H1 (cell line): ENCODE measurements around the gene DDX3X. TPM values are rescaled to one million over a fixed set of nuclear protein-coding genes. Genes with fewer than 3 reads are reported as not detected.

Experiments
- CTCF ChIA-PET: fragments of 300-600 bp; sonication (Branson Sonifier 250); formaldehyde crosslinking; loops from one replicate; lab custom pipeline; 2021; ENCODE audit not compliant: partially characterized antibody; lab: Charles Lee
- POLR2A ChIA-PET: fragments of 300-600 bp; sonication (Branson Sonifier 250); formaldehyde crosslinking; loops from one replicate; lab custom pipeline; 2021; ENCODE audit warnings: inconsistent platforms; ENCODE audit not compliant: partially characterized antibody; lab: Charles Lee
- DNase-seq, 2 experiments: peaks; one replicate each; pipeline versions ENCODE4 v3.0.0 to v3.0.0-alpha.2; 2010 to 2022; ENCODE audit warnings: low spot score in 2 of 2, low read depth in 1 of 2, mixed read lengths in 1 of 2
- FAIRE-seq: peaks from 2 replicates; lab custom pipeline; 2011; peaks lifted over from hg19 to GRCh38; lab: Jason Lieb, UNC
- H2AFZ ChIP-seq: 2 replicates; pipeline ENCODE4 v1.8.1; 2012; ENCODE audit warnings: low read length, inconsistent platforms
- H2AK5ac ChIP-seq: 2 replicates; pipeline ENCODE4 v1.6.1; 2013; ENCODE audit warnings: low read depth, low read length
- H2BK120ac ChIP-seq: replicated peaks from 2 replicates; pipeline ENCODE3; 2013; ENCODE audit warnings: low read depth, low read length, inconsistent platforms
- H2BK12ac ChIP-seq: 2 replicates; pipeline ENCODE4 v1.6.1; 2013; ENCODE audit warnings: low read depth, low read length
- H2BK15ac ChIP-seq: 2 replicates; pipeline ENCODE4 v1.6.1; 2013; ENCODE audit warnings: low read length
- H2BK20ac ChIP-seq: 2 replicates; pipeline ENCODE4 v1.6.1; 2013; ENCODE audit warnings: low read length
- H2BK5ac ChIP-seq: 2 replicates; pipeline ENCODE4 v1.6.1; 2013; ENCODE audit warnings: low read depth, low read length
- H3K14ac ChIP-seq: 2 replicates; pipeline ENCODE4 v1.6.1; 2013; ENCODE audit warnings: inconsistent platforms; ENCODE audit not compliant: insufficient read length
- H3K18ac ChIP-seq: 2 replicates; pipeline ENCODE4 v1.6.1; 2013; ENCODE audit warnings: low read length; ENCODE audit errors: extremely low read depth
- H3K23ac ChIP-seq: 2 replicates; pipeline ENCODE4 v1.6.1; 2013; ENCODE audit warnings: inconsistent platforms; ENCODE audit not compliant: insufficient read length
- H3K23me2 ChIP-seq: 2 replicates; pipeline ENCODE4 v1.6.1; 2013; ENCODE audit warnings: low read depth, low read length
- H3K27ac ChIP-seq: 2 replicates; pipeline ENCODE4 v1.6.1; 2011; ENCODE audit warnings: low read depth, low read length, inconsistent platforms
- H3K27me3 ChIP-seq, 4 experiments: replicated peaks in 1 of 4; 1 replicate in 1 of 4; 2 replicates in 3 of 4; pipeline versions ENCODE4 v1.6.1 to v1.8.1; 2011 to 2013; ENCODE audit warnings: low read length in 3 of 4, mild to moderate bottlenecking in 3 of 4, inconsistent platforms in 2 of 4, mixed read lengths in 2 of 4, moderate library complexity in 1 of 4; ENCODE audit not compliant: control insufficient read depth in 3 of 4, insufficient read depth in 3 of 4; ENCODE audit errors: extremely low read depth in 1 of 4
- H3K36me3 ChIP-seq, 4 experiments: 2 replicates each; pipeline versions ENCODE4 v1.6.1 to v1.8.1; 2011 to 2013; ENCODE audit warnings: mild to moderate bottlenecking in 4 of 4, low read length in 3 of 4, moderate library complexity in 2 of 4, control low read depth in 1 of 4, inconsistent platforms in 1 of 4; ENCODE audit not compliant: insufficient read depth in 4 of 4, control insufficient read depth in 2 of 4
- H3K4ac ChIP-seq: replicated peaks from 2 replicates; pipeline ENCODE3; 2013; ENCODE audit warnings: low read length, low read depth, mixed read lengths, inconsistent platforms; ENCODE audit not compliant: insufficient read length
- H3K4me1 ChIP-seq, 4 experiments: replicated peaks in 1 of 4; 1 replicate in 1 of 4; 2 replicates in 3 of 4; pipeline versions ENCODE4 v1.6.1 to v1.8.1; 2011 to 2013; ENCODE audit warnings: low read length in 3 of 4, inconsistent platforms in 2 of 4, mixed read lengths in 1 of 4; ENCODE audit not compliant: insufficient read depth in 4 of 4, control insufficient read depth in 3 of 4
- H3K4me2 ChIP-seq, 2 experiments: 2 replicates each; pipeline versions ENCODE4 v1.6.1 to v1.8.1; 2011 to 2013; ENCODE audit warnings: low read depth in 2 of 2, low read length in 2 of 2, control low read depth in 1 of 2, inconsistent platforms in 1 of 2, mild to moderate bottlenecking in 1 of 2; ENCODE audit not compliant: insufficient read depth in 1 of 2
- H3K4me3 ChIP-seq, 4 experiments: fragments of 200-600, 300-600 bp in 1 of 4; sonication (generic), shearing (Covaris generic), sonication (Bioruptor Twin) in 1 of 4; 2 replicates each; pipeline versions ENCODE4 v1.5.1 to v1.8.1; 2011 to 2016; ENCODE audit warnings: low read length in 4 of 4, low read depth in 3 of 4, control low read depth in 2 of 4, inconsistent platforms in 2 of 4, mild to moderate bottlenecking in 2 of 4, mixed read lengths in 1 of 4, moderate library complexity in 1 of 4; ENCODE audit not compliant: insufficient read depth in 2 of 4; ENCODE audit errors: extremely low read depth in 1 of 4
- H3K56ac ChIP-seq: replicated peaks from 2 replicates; pipeline ENCODE3; 2013; ENCODE audit warnings: low read depth, mild to moderate bottlenecking, mixed read lengths, low read length, inconsistent platforms; ENCODE audit not compliant: insufficient read length
- H3K79me1 ChIP-seq: 2 replicates; pipeline ENCODE4 v1.6.1; 2013; ENCODE audit warnings: low read depth, low read length, control low read depth
- H3K79me2 ChIP-seq, 2 experiments: 2 replicates each; pipeline versions ENCODE4 v1.6.1 to v1.8.1; 2012 to 2013; ENCODE audit warnings: low read length in 2 of 2, mild to moderate bottlenecking in 2 of 2, inconsistent platforms in 1 of 2; ENCODE audit not compliant: insufficient read depth in 2 of 2, control insufficient read depth in 1 of 2
- H3K9ac ChIP-seq, 4 experiments: replicated peaks in 1 of 4; 1 replicate in 1 of 4; 2 replicates in 3 of 4; pipeline versions ENCODE4 v1.6.1 to v1.8.1; 2011 to 2013; ENCODE audit warnings: low read depth in 3 of 4, low read length in 3 of 4, control low read depth in 2 of 4, mild to moderate bottlenecking in 2 of 4, moderate library complexity in 2 of 4, inconsistent platforms in 1 of 4; ENCODE audit errors: extremely low read depth in 1 of 4
- H3K9me3 ChIP-seq, 2 experiments: 2 replicates each; pipeline versions ENCODE4 v1.6.1 to v1.8.1; 2012 to 2013; ENCODE audit warnings: mild to moderate bottlenecking in 2 of 2, moderate library complexity in 2 of 2, control low read depth in 1 of 2, inconsistent platforms in 1 of 2, low read depth in 1 of 2, low read length in 1 of 2, mixed read lengths in 1 of 2; ENCODE audit not compliant: insufficient read depth in 2 of 2
- H4K20me1 ChIP-seq, 2 experiments: replicated peaks in 1 of 2; 2 replicates each; pipeline versions ENCODE3 to v1.8.1; 2011 to 2013; ENCODE audit warnings: inconsistent platforms in 2 of 2, low read length in 2 of 2, mild to moderate bottlenecking in 1 of 2; ENCODE audit not compliant: insufficient read depth in 2 of 2, control insufficient read depth in 1 of 2
- H4K5ac ChIP-seq: 2 replicates; pipeline ENCODE4 v1.6.1; 2013; ENCODE audit warnings: low read length, low read depth, mixed read lengths, inconsistent platforms; ENCODE audit not compliant: insufficient read length
- H4K8ac ChIP-seq: 2 replicates; pipeline ENCODE4 v1.8.0; 2013; ENCODE audit warnings: mild to moderate bottlenecking, moderate library complexity, low read length, inconsistent platforms; ENCODE audit not compliant: insufficient read depth; ENCODE audit errors: extremely low read depth
- H4K91ac ChIP-seq: replicated peaks from 2 replicates; pipeline ENCODE3; 2013; ENCODE audit warnings: low read length, mixed read lengths, inconsistent platforms; ENCODE audit not compliant: insufficient read length
- EP300 ChIP-seq, 2 experiments: IDR thresholded peaks; 1 replicate in 1 of 2; 2 replicates in 1 of 2; pipeline ENCODE4 v1.6.1; 2011 to 2012; ENCODE audit warnings: low read depth in 2 of 2, low read length in 2 of 2, mild to moderate bottlenecking in 2 of 2, borderline replicate concordance in 1 of 2, inconsistent platforms in 1 of 2, moderate library complexity in 1 of 2
- NANOG ChIP-seq: IDR thresholded peaks from 2 replicates; pipeline ENCODE4 v1.6.1; 2011; ENCODE audit warnings: low read length, low read depth, mild to moderate bottlenecking, inconsistent platforms; ENCODE audit not compliant: insufficient read depth, poor library complexity, severe bottlenecking
- NRF1 ChIP-seq: IDR thresholded peaks from 2 replicates; pipeline ENCODE4 v1.6.1; 2011; ENCODE audit warnings: mild to moderate bottlenecking, low read depth, low read length, improper control_type of control experiment
- TCF12 ChIP-seq: IDR thresholded peaks from 2 replicates; pipeline ENCODE4 v1.6.1; 2011; ENCODE audit warnings: low read depth, mild to moderate bottlenecking, low read length
- WGBS, 2 experiments: shearing (Covaris generic) in 1 of 2; methylation state at CpG; one replicate each; pipeline versions ENCODE4 v1.1.6 to v1.1.7; 2013 to 2015; ENCODE audit warnings: low lambda C conversion rate in 2 of 2, mixed read lengths in 2 of 2, inconsistent platforms in 1 of 2, low coverage in 1 of 2, missing lambda C conversion rate in 1 of 2; ENCODE audit not compliant: insufficient replicate concordance in 2 of 2, insufficient coverage in 1 of 2, insufficient read length in 1 of 2; ENCODE audit errors: extremely low coverage in 1 of 2, missing lambda C conversion rate in 1 of 2; 5-methylcytosine and 5-hydroxymethylcytosine counted together
- polyA plus RNA-seq, 7 experiments: library from polyadenylated mRNA; depleted of rRNA in 3 of 7; stranded (reverse) in 5 of 7; unstranded in 2 of 7; fragments of >200 nt in 5 of 7; fragments of 200-250 nt in 2 of 7; gene quantifications; 1 replicate in 5 of 7; 2 replicates in 1 of 7; 4 replicates in 1 of 7; pipeline versions ENCODE4 v1.2.1 to v1.2.3, GENCODE V29; 2011 to 2013; ENCODE audit warnings: missing spikeins in 2 of 7, mixed read lengths in 2 of 7
- total RNA-seq: library from RNA; stranded (reverse); fragmentation: NEBNext Ultra II Directional; extraction: Animal tissue kit (Norgen Biotek cat#: 25700); gene quantifications from 2 replicates; pipeline ENCODE4 v1.2.1, GENCODE V29; 2021
- TF ChIP-seq, protein P1 (sequence below): IDR thresholded peaks from 2 replicates; pipeline ENCODE4 v1.6.1; 2011; ENCODE audit warnings: low read depth, mild to moderate bottlenecking, low read length; ENCODE audit not compliant: insufficient read depth

DDX3X gene
- total and polyA plus RNA-seq, 2 of the 8 experiments (the other 6 are each of a cell fraction or from before 2014, with no cell fraction given) = 39.4 to 291 TPM

DNA sequence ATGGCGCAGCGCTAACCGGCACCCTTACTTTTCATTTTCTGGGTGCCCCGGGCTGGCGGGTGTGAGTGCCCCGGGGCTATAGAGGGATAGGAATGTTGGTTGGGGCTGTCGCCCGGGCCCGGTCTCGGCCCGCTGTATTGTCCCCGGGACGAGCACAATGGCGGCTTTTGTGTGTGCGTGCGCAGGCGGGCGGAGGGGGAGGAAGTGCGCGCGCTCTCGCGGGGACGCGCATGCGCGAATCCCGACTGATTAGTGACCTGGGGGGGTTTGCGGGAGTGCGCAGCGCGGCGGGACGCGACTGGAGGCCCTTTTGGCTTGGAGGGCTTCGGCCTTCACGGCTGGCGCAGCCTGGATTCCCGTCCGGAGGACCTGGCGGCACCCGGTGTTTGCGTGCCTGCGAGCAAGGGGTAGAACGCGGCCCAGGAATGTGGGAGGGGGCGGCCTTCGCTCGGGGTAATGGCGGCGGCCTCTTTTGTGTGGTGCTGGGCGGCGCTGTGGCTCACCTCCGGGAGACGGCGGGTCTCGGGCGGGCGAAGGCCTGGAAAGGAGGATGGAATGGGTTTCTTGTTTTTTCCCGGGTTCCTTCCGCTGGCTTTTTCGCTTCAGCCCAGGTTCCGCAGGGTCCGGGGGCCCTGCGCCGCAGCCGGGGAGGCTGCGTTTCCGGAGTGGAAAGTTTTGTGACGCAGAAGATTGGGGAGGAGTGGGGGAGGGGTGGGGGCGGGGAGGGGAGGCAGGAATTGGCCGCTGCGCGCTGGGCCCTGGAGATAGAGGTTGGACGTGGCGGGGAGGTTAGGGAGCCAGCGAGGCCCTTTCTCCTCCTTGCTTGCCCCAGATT is 618 bp downstream of the DDX3X start:
- Histone ChIP-seq H3K4me1 (peaks cover 0 to 11% (median 5%) of the 10 kb centered on the region in 4 experiments; a peak in 4 of 7 replicates), H3K14ac (no peak overlapping the region), H3K56ac (peak overlapping the region; percentile 92), H2BK20ac (no peak overlapping the region), H3K4me2 (peak overlapping the region; percentile 75 to 86), H2BK120ac (peak overlapping the region; percentile 33), H3K36me3 (peaks cover 3 to 32% (median 6%) of the 10 kb centered on the region in 4 experiments; a peak in 7 of 8 replicates), H4K5ac (peak overlapping the region; percentile 97), H2BK5ac (peak overlapping the region; percentile 99), H2AFZ (no peak overlapping the region), H4K8ac (peak overlapping the region; percentile 99), H3K9me3 (no peaks in the 10 kb centered on the region), H3K27me3 (no peaks in the 10 kb centered on the region), H3K79me1 (no peaks in the 10 kb centered on the region), H3K23ac (no peak overlapping the region), H3K4me3 (peak overlapping the region; percentile 66 to 99 (median 92)), H2AK5ac (no peak overlapping the region), H2BK15ac (no peak overlapping the region), H2BK12ac (no peak overlapping the region), H4K91ac (peak overlapping the region; percentile 81), H4K20me1 (peaks cover 18 to 21% of the 10 kb centered on the region in 2 experiments), H3K23me2 (0 out of 2 replicates have a peak, but pooled peaks cover 2% of the 10 kb centered on the region), H3K27ac (peak overlapping the region; percentile 99), H3K79me2 (peaks cover 38 to 65% of the 10 kb centered on the region in 2 experiments), H3K4ac (no peak overlapping the region), H3K18ac (peak overlapping the region; percentile 87), H3K9ac (peak overlapping the region; percentile 97 to 99 (median 98))
- DNase-seq (peak in 1 of 2 experiments; percentile 70), FAIRE-seq (no peak)
- CTCF ChIA-PET = no interaction called here
- POLR2A ChIA-PET = interaction anchor here (0.8 to 3.6 kb wide), 13 partner anchors 9 to 133 kb away, joined by 3 to 33 read pairs (median 5); no protein-coding TSS in a partner anchor
- WGBS, 2 experiments = 0% methylated on average over 16 of the region's 77 CpGs; no CpG with 5 or more reads in 1 of the 2 experiments
- TF ChIP-seq NANOG (no peak), NRF1 (peak; percentile 36), EP300 (IDR thresholded peaks at IDR 0.05; ENCODE audit: borderline replicate concordance in 1 of 2, low read depth in 2 of 2, low read length in 2 of 2) (no peak), TCF12 (no peak)
- TF ChIP-seq, protein P1, sequence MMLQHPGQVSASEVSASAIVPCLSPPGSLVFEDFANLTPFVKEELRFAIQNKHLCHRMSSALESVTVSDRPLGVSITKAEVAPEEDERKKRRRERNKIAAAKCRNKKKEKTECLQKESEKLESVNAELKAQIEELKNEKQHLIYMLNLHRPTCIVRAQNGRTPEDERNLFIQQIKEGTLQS = no peak
